GM12878 (cell line): Measurements from ENCODE around the gene SLC25A47. TPM values are rescaled to one million over a fixed set of nuclear protein-coding genes. Genes with fewer than 3 reads are reported as not detected.

Source experiments
- ATAC-seq: fragments of 200-7000 bp; cut with Tn5 transposase; 3 replicates; pipeline ENCODE4 v1.9.1; 2020; ENCODE audit warnings: mild to moderate bottlenecking, moderate library complexity
- BruUV-seq: library from RNA; stranded (reverse); fragments of 400-500 nt; replicated peaks from 2 replicates; lab custom pipeline; 2021; lab: Mats Ljungman, UMichigan
- CTCF ChIA-PET: fragments of 300-600 bp; sonication (Branson Sonifier 250); formaldehyde crosslinking; extraction: SDS; loops from one replicate; lab custom pipeline; 2021; ENCODE audit warnings: inconsistent platforms; lab: Yijun Ruan, JAX
- POLR2A ChIA-PET: fragments of 350-600 bp; formaldehyde crosslinking; extraction: SDS; loops from one replicate; lab custom pipeline; 2021; ENCODE audit warnings: inconsistent platforms; lab: Charles Lee
- RAD21 ChIA-PET: fragments of 300-600 bp; sonication (Branson Sonifier 250); formaldehyde crosslinking; loops from one replicate; lab custom pipeline; 2023; ENCODE audit warnings: antibody characterized with exemption; ENCODE audit not compliant: unreplicated experiment; lab: Charles Lee
- SMC1A ChIA-PET: fragments of 300-600 bp; sonication (Branson Sonifier 250); formaldehyde crosslinking; loops from one replicate; lab custom pipeline; 2023; ENCODE audit not compliant: unreplicated experiment, uncharacterized antibody; lab: Charles Lee
- DNase-seq: peaks from one replicate; pipeline ENCODE4 v3.0.0-alpha.2; 2011; ENCODE audit warnings: low read depth, low spot score
- FAIRE-seq: peaks from 3 replicates; lab custom pipeline; 2011; peaks lifted over from hg19 to GRCh38; lab: Jason Lieb, UNC
- H2AFZ ChIP-seq: 2 replicates; pipeline ENCODE4 v1.6.0; 2011; ENCODE audit warnings: low read depth, low read length, control low read depth; ENCODE audit not compliant: control insufficient read depth
- H3K27ac ChIP-seq: 2 replicates; pipeline ENCODE4 v1.5.1; 2011; ENCODE audit warnings: control low read depth; ENCODE audit not compliant: control insufficient read depth, insufficient read depth
- H3K27me3 ChIP-seq, 2 experiments: replicated peaks in 1 of 2; 2 replicates each; pipeline versions ENCODE4 v1.6.0 to v1.6.1; 2011; ENCODE audit warnings: low read length in 1 of 2; ENCODE audit not compliant: control insufficient read depth in 2 of 2, insufficient read depth in 2 of 2
- H3K36me3 ChIP-seq, 2 experiments: 2 replicates each; pipeline ENCODE4 v1.5.1; 2011; ENCODE audit warnings: low read length in 1 of 2; ENCODE audit not compliant: control insufficient read depth in 2 of 2, insufficient read depth in 2 of 2
- H3K4me1 ChIP-seq: 2 replicates; pipeline ENCODE4 v1.6.1; 2011; ENCODE audit warnings: mild to moderate bottlenecking, low read length, moderate library complexity, mixed read lengths; ENCODE audit not compliant: control insufficient read depth, insufficient read depth
- H3K4me2 ChIP-seq: 2 replicates; pipeline ENCODE4 v1.6.0; 2011; ENCODE audit warnings: control low read depth; ENCODE audit not compliant: control insufficient read depth, insufficient read depth
- H3K4me3 ChIP-seq: fragments of 200-600 bp; sonication (generic); 2 replicates; pipeline ENCODE4 v1.5.1; 2016
- H3K79me2 ChIP-seq: 2 replicates; pipeline ENCODE4 v1.6.0; 2011; ENCODE audit warnings: low read length; ENCODE audit not compliant: control insufficient read depth, insufficient read depth
- H3K9ac ChIP-seq: 2 replicates; pipeline ENCODE4 v1.8.0; 2011; ENCODE audit warnings: low read length, control low read depth, mixed read lengths; ENCODE audit not compliant: control insufficient read depth, insufficient read depth
- H3K9me3 ChIP-seq: replicated peaks from 3 replicates; pipeline ENCODE4 v1.5.1; 2011; ENCODE audit warnings: mild to moderate bottlenecking, low read length; ENCODE audit not compliant: control insufficient read depth, insufficient read depth
- H4K20me1 ChIP-seq: 2 replicates; pipeline ENCODE4 v1.6.0; 2011; ENCODE audit not compliant: control insufficient read depth, insufficient read depth
- BHLHE40 ChIP-seq, 2 experiments: fragments of 450-650 bp in 1 of 2; IDR thresholded peaks; 2 replicates each; pipeline ENCODE4 v1.6.1; 2011 to 2017; ENCODE audit warnings: low read depth in 2 of 2, borderline replicate concordance in 1 of 2, improper control_type of control experiment in 1 of 2, low read length in 1 of 2, mild to moderate bottlenecking in 1 of 2
- BRCA1 ChIP-seq: IDR thresholded peaks from 2 replicates; pipeline ENCODE4 v1.6.1; 2011; ENCODE audit warnings: low read depth, low read length, improper control_type of control experiment
- GATAD2B ChIP-seq: fragments of 450-650 bp; conservative IDR thresholded peaks from 2 replicates; pipeline ENCODE4 v1.6.1; 2017; ENCODE audit warnings: low read depth, mild to moderate bottlenecking, moderate library complexity
- IKZF2 ChIP-seq, 2 experiments: fragments of 450-650 bp; IDR thresholded peaks; 2 replicates each; pipeline ENCODE4 v1.6.1; 2017; ENCODE audit warnings: mild to moderate bottlenecking in 2 of 2, moderate library complexity in 2 of 2
- LARP7 ChIP-seq: fragments of 450-650 bp; IDR thresholded peaks from 2 replicates; pipeline ENCODE4 v1.6.1; 2017; ENCODE audit warnings: mild to moderate bottlenecking
- NR2F1 ChIP-seq: fragments of 450-650 bp; conservative IDR thresholded peaks from 2 replicates; pipeline ENCODE4 v1.6.1; 2017; ENCODE audit warnings: mild to moderate bottlenecking
- YY1 ChIP-seq: IDR thresholded peaks from 2 replicates; pipeline ENCODE4 v1.6.1; 2011; ENCODE audit warnings: low read depth, mild to moderate bottlenecking, low read length
- ZNF622 ChIP-seq: fragments of 450-650 bp; IDR thresholded peaks from 2 replicates; pipeline ENCODE4 v1.6.1; 2017; ENCODE audit warnings: mild to moderate bottlenecking, inconsistent platforms
- WGBS: methylation state at CpG from one replicate; pipeline ENCODE4 v1.1.6; 2016; ENCODE audit warnings: low lambda C conversion rate; ENCODE audit not compliant: insufficient replicate concordance, insufficient coverage; ENCODE audit errors: missing lambda C conversion rate; 5-methylcytosine and 5-hydroxymethylcytosine counted together
- in situ Hi-C: fragments of 300-500 bp; cut with MboI; formaldehyde crosslinking; loops from 9 replicates; pipeline ENCODE4 v1.14.3; 2018; ENCODE audit warnings: mixed read lengths
- intact Hi-C: fragments of 100-400 bp; cut with micrococcal nuclease; formaldehyde crosslinking; loops from one replicate; pipeline ENCODE4 v1.14.2; 2022; ENCODE audit not compliant: unreplicated experiment
- polyA plus RNA-seq, 11 experiments: library from polyadenylated mRNA; depleted of rRNA in 4 of 11; unstranded in 6 of 11; stranded (reverse) in 5 of 11; fragments of >200 nt; fragmentation: Nextera tagmentation in 4 of 11; fragmentation: Illumina TruSeq in 1 of 11; extraction: Ambion mirVana in 4 of 11; extraction: Trizol in 1 of 11; gene quantifications; 1 replicate in 1 of 11; 2 replicates in 10 of 11; pipeline versions ENCODE4 v1.2.1 to v1.2.3, GENCODE V29; 2011 to 2016; ENCODE audit warnings: inconsistent platforms in 2 of 11, missing spikeins in 2 of 11, low read depth in 1 of 11
- total RNA-seq, 4 experiments: library from RNA; depleted of rRNA in 3 of 4; stranded (reverse); fragments of >200 nt in 3 of 4; fragmentation: Illumina TruSeq in 1 of 4; extraction: Trizol in 1 of 4; gene quantifications; 2 replicates each; pipeline versions ENCODE4 v1.2.1 to v1.2.3, GENCODE V29; 2013 to 2021

The SLC25A47 gene
- total and polyA plus RNA-seq, 10 of the 15 experiments (the other 5 are each of a cell fraction or from before 2014, with no cell fraction given), result 0.14 TPM; not detected in 9

GRCh38 chr14:100306998-100307765 lies 16.0 kb upstream of the SLC25A47 start:
- no TSS peak for BruUV-seq
- no peak for FAIRE-seq
- H3K9me3 ChIP-seq, result no peaks in the 10 kb centered on the region
- ChIA-PET SMC1A (no interaction called here), POLR2A (no interaction called here), CTCF (interaction anchor here (0.7 kb wide), 1 partner anchor 12 kb away, joined by 3 read pairs; no protein-coding TSS in a partner anchor), RAD21 (no interaction called here)
- H2AFZ ChIP-seq, result peak overlapping the region; percentile 92
- no peaks in the 10 kb centered on the region for H3K36me3 ChIP-seq
- TF ChIP-seq BRCA1 (no peak), IKZF2 (IDR thresholded peaks at IDR 0.05) (no peak), LARP7 (0 out of 2 replicates have a peak, but pooled peaks have one; percentile 6), YY1 (0 out of 2 replicates have a peak, but pooled peaks have one; percentile 1), ZNF622 (no peak), BHLHE40 (IDR thresholded peaks at IDR 0.05; ENCODE audit: borderline replicate concordance in 1 of 2, low read depth in 2 of 2, low read length in 1 of 2) (peak in 1 of 2 experiments; percentile 3; a peak in 1 of 4 replicates), GATAD2B (peak; percentile 51; the same call in 1 of the 2 replicates), NR2F1 (no peak)
- 19% methylated on average over 48 of the region's 49 CpGs for WGBS
- in situ Hi-C loops, result no loop called here
- H3K79me2 ChIP-seq, result no peaks in the 10 kb centered on the region
- H3K4me2 ChIP-seq, result peak overlapping the region; percentile 97
- H3K27ac ChIP-seq, result no peak overlapping the region
- peak overlapping the region; percentile 85 for H3K4me3 ChIP-seq
- no peaks in the 10 kb centered on the region for H3K4me1 ChIP-seq
- intact Hi-C loops, result loop anchor here (1.0 kb wide), 1 partner anchor 69 kb away; the partner anchor contains the start of gene WDR25
- no peak for DNase-seq
- peak; percentile 3; the same call in 2 of the 3 replicates for ATAC-seq
- H3K27me3 ChIP-seq, result peaks cover 0 to 7% of the 10 kb centered on the region in 2 experiments; a peak in 1 of 4 replicates
- no peaks in the 10 kb centered on the region for H4K20me1 ChIP-seq
- H3K9ac ChIP-seq, result peak overlapping the region; percentile 55
